Gastroesophageal sphincter (tissue), 3 donors: Measurements from ENCODE around the gene CTXND2.

Experiments used
- CTCF ChIP-seq, 4 experiments: fragments of 200-600 bp in 2 of 4; fragments of 450-650 bp in 2 of 4; sonication (generic) in 1 of 4; IDR thresholded peaks; one replicate each; pipeline ENCODE4 v1.5.1; 2017 to 2019; ENCODE audit warnings: antibody characterized with exemption in 4 of 4, mild to moderate bottlenecking in 2 of 4, moderate library complexity in 2 of 4
- POLR2A ChIP-seq, 2 donors: fragments of 450-650 bp; IDR thresholded peaks; one replicate each; pipeline ENCODE4 v1.6.1; 2017; ENCODE audit warnings: antibody characterized with exemption in 2 of 2, mild to moderate bottlenecking in 2 of 2, moderate library complexity in 1 of 2

- no peak for TF ChIP-seq POLR2A (IDR thresholded peaks at IDR 0.05)
- no peak for TF ChIP-seq CTCF (IDR thresholded peaks at IDR 0.05)
Observed at GRCh38 chr1:150931773-150932172, 44.8 kb downstream of the CTXND2 start.
